ENCODE data around the gene SDCBP2.

Gene SDCBP2, protein sequence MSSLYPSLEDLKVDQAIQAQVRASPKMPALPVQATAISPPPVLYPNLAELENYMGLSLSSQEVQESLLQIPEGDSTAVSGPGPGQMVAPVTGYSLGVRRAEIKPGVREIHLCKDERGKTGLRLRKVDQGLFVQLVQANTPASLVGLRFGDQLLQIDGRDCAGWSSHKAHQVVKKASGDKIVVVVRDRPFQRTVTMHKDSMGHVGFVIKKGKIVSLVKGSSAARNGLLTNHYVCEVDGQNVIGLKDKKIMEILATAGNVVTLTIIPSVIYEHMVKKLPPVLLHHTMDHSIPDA

GRCh38 chr20:1328680-1329330 lies at the start of gene SDCBP2:
Gene SDCBP2 (minus strand): TSS chr20:1329139. CDS start chr20:1320416, 8,723 bp downstream.
- TF ChIP-seq POLR2A (IDR thresholded peaks at IDR 0.05; ENCODE audit: low read length) = no peak
- TF ChIP-seq GATA1 (IDR thresholded peaks at IDR 0.05; ENCODE audit: low read depth, low read length) = no peak
- DNase-seq = no peak

DNA sequence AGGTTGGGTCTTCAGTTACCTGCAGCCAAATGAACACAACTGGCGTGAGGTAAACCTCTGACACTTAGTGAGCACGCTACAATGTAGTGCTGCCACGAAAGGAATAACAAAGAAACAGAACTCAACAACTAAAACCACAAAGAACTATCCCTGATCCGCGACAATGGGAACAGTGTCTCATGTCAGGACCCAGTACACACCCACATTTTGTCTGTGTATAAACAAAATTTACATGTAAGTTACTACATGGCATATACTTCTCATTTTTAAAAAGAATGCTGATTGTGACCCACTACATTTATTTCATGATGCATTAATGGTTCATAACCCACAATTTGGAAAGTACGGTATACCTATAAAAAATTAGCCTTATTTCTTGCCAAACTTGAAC lies 49.8 kb upstream of the SDCBP2 start:
- TF ChIP-seq POLR2A (IDR thresholded peaks at IDR 0.05; ENCODE audit: low read length) (no peak), GATA1 (IDR thresholded peaks at IDR 0.05; ENCODE audit: low read depth, low read length) (no peak)
- no peak for DNase-seq

GRCh38 chr20:1377984-1378734 lies 49.2 kb upstream of the SDCBP2 start:
- TF ChIP-seq GATA1 (IDR thresholded peaks at IDR 0.05; ENCODE audit: low read depth, low read length) (no peak), POLR2A (IDR thresholded peaks at IDR 0.05; ENCODE audit: low read length) (no peak)
- DNase-seq = no peak

- TF ChIP-seq GATA1 (IDR thresholded peaks at IDR 0.05; ENCODE audit: low read depth, low read length) (no peak), POLR2A (IDR thresholded peaks at IDR 0.05; ENCODE audit: low read length) (no peak)
- DNase-seq = no peak
Measured at GRCh38 chr20:1377341-1377871, 48.5 kb upstream of the SDCBP2 start.

DNA sequence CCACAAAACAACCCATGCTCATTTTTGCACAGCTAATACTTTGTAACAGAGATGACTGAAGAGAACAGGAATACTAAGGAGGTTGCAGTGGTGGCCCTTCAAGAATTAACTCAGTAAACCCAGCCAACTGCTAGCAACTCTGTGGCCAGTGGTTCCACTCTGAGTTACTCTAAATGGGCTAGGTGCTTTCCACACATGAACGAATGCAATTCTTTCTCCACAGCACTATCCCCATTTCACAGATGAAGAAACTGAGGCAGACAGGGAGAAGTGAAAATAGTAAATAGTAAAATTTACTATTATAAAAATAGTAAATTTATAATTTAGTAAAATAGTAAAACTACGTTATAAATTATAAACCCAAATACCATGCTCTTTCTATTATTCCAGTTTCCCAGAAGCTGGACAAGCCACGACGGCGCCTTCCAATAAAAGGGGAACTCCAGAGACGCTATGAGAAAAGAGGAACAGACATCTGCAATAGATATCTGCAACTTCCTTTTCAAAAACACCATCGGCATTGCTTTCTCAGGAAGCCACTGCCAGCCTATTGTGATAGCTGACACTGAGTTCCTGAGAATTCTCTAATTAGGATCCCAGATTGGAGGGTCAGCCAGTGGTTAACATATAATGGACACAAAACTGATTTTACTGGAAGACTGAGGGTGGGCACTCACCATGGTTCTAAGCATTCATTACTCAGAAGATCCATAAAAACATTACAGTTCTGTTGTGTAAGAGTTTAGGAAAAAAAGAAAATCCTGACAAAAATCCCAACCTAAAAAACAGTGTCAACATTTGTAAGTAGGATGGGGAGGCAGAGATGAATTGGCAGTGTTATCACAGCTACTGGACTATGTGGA lies 47.7 kb upstream of the SDCBP2 start:
- DNase-seq = no peak
- no peak for TF ChIP-seq POLR2A (IDR thresholded peaks at IDR 0.05; ENCODE audit: low read length)

GRCh38 chr20:1376007-1376406 lies 47.1 kb upstream of the SDCBP2 start:
- no peak for TF ChIP-seq GATA1 (IDR thresholded peaks at IDR 0.05; ENCODE audit: low read depth, low read length)
- no peak for TF ChIP-seq POLR2A (IDR thresholded peaks at IDR 0.05; ENCODE audit: low read length)
- DNase-seq = no peak

GRCh38 chr20:1375515-1375914 lies 46.6 kb upstream of the SDCBP2 start:
- TF ChIP-seq POLR2A (IDR thresholded peaks at IDR 0.05; ENCODE audit: low read length) (no peak), GATA1 (IDR thresholded peaks at IDR 0.05; ENCODE audit: low read depth, low read length) (no peak)
- no peak for DNase-seq

DNA sequence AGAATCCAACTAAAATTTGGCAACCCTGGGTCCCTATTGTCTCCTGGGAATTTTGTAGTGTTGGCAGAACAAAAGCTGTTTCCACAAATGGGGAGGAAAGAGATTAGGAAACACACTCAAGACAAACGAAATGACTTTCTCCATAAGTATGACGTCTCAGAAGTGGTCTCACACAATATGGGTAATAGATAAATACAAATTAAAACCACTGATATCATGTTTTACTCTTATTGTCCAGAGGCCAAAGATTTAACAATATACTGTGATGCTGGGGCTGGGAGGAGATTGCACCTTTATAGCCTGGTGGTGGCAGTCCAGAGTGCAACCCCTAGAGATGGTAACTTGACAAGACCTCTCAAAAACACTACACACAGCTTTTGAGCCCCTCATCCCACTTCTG lies 45.3 kb upstream of the SDCBP2 start:
- TF ChIP-seq GATA1 (IDR thresholded peaks at IDR 0.05; ENCODE audit: low read depth, low read length) = no peak
- TF ChIP-seq POLR2A (IDR thresholded peaks at IDR 0.05; ENCODE audit: low read length) = no peak
- DNase-seq = no peak

GRCh38 chr20:1373614-1374013 lies 44.7 kb upstream of the SDCBP2 start:
- TF ChIP-seq GATA1 (IDR thresholded peaks at IDR 0.05; ENCODE audit: low read depth, low read length) (no peak), POLR2A (IDR thresholded peaks at IDR 0.05; ENCODE audit: low read length) (no peak)
- DNase-seq = no peak

GRCh38 chr20:1373036-1373435 lies 44.1 kb upstream of the SDCBP2 start:
- TF ChIP-seq GATA1 (IDR thresholded peaks at IDR 0.05; ENCODE audit: low read depth, low read length) = no peak

GRCh38 chr20:1371830-1372539 lies 43.0 kb upstream of the SDCBP2 start:
- no peak for TF ChIP-seq POLR2A (IDR thresholded peaks at IDR 0.05; ENCODE audit: low read length)
- no peak for TF ChIP-seq GATA1 (IDR thresholded peaks at IDR 0.05; ENCODE audit: low read depth, low read length)

More at GRCh38 chr20:1373036-1373435, 44.1 kb upstream of the SDCBP2 start:
- no peak for DNase-seq

GRCh38 chr20:1371202-1371782 lies 42.4 kb upstream of the SDCBP2 start:
- DNase-seq = no peak
- TF ChIP-seq POLR2A (IDR thresholded peaks at IDR 0.05; ENCODE audit: low read length) (no peak), GATA1 (IDR thresholded peaks at IDR 0.05; ENCODE audit: low read depth, low read length) (no peak)

More at GRCh38 chr20:1371830-1372539, 43.0 kb upstream of the SDCBP2 start:
- no peak for DNase-seq
